OCI-LY7 (cell line): Measurements from ENCODE around the gene BROX. TPM values are rescaled to one million over a fixed set of nuclear protein-coding genes. Genes with fewer than 3 reads are reported as not detected.

ENCODE experiments used
- BruUV-seq: library from RNA; stranded (reverse); fragments of 400-500 nt; replicated peaks from 2 replicates; lab custom pipeline; 2021; lab: Mats Ljungman, UMichigan
- CTCF ChIA-PET: fragments of 300-600 bp; sonication (Branson Sonifier 250); formaldehyde crosslinking; loops from one replicate; lab custom pipeline; 2022; ENCODE audit warnings: antibody characterized with exemption; ENCODE audit not compliant: unreplicated experiment; lab: Charles Lee
- POLR2A ChIA-PET: fragments of 300-600 bp; sonication (Branson Sonifier 250); formaldehyde crosslinking; loops from one replicate; lab custom pipeline; 2022; ENCODE audit warnings: antibody characterized with exemption; lab: Charles Lee
- DNase-seq: peaks from one replicate; pipeline ENCODE4 v3.0.0-alpha.2; 2015; ENCODE audit warnings: low spot score
- H2AFZ ChIP-seq: fragments of 200-600 bp; sonication (generic), shearing (Covaris generic); 2 replicates; pipeline ENCODE4 v1.6.1; 2014; ENCODE audit warnings: mild to moderate bottlenecking, antibody characterized with exemption, low read length, moderate library complexity
- H3K27ac ChIP-seq: fragments of 200-600 bp; sonication (generic); 2 replicates; pipeline ENCODE4 v1.5.1; 2014; ENCODE audit warnings: mixed run types, low read depth, mild to moderate bottlenecking, moderate library complexity, low read length, inconsistent platforms; ENCODE audit not compliant: poor library complexity, severe bottlenecking
- H3K36me3 ChIP-seq: fragments of 200-600 bp; sonication (generic); 2 replicates; pipeline ENCODE4 v1.6.1; 2014; ENCODE audit warnings: mild to moderate bottlenecking, antibody characterized with exemption, low read length, moderate library complexity, mixed read lengths; ENCODE audit not compliant: insufficient read depth
- H3K4me1 ChIP-seq: fragments of 200-600 bp; sonication (generic); 2 replicates; pipeline ENCODE4 v1.5.1; 2014; ENCODE audit warnings: mild to moderate bottlenecking, low read length; ENCODE audit not compliant: insufficient read depth, poor library complexity, severe bottlenecking
- H3K4me2 ChIP-seq: fragments of 200-600 bp; sonication (generic); 2 replicates; pipeline ENCODE4 v1.6.1; 2014; ENCODE audit warnings: mild to moderate bottlenecking, low read length
- H3K4me3 ChIP-seq: fragments of 200-600 bp; sonication (generic); 2 replicates; pipeline ENCODE4 v1.5.1; 2014; ENCODE audit warnings: mild to moderate bottlenecking, low read depth, low read length; ENCODE audit not compliant: poor library complexity, severe bottlenecking
- H3K79me2 ChIP-seq: fragments of 200-600 bp; sonication (generic); 2 replicates; pipeline ENCODE4 v1.6.1; 2016; ENCODE audit warnings: low read depth, mild to moderate bottlenecking, low read length, moderate library complexity, mixed read lengths; ENCODE audit not compliant: insufficient read depth
- H3K9me2 ChIP-seq: fragments of 200-600 bp; sonication (generic); 2 replicates; pipeline ENCODE4 v1.6.1; 2016; ENCODE audit warnings: mild to moderate bottlenecking, low read length, mixed read lengths; ENCODE audit not compliant: insufficient read depth
- H3K9me3 ChIP-seq: fragments of 200-600 bp; sonication (generic); 2 replicates; pipeline ENCODE4 v1.6.1; 2014; ENCODE audit warnings: mild to moderate bottlenecking, mixed run types, low read length, mixed read lengths
- H4K20me1 ChIP-seq: fragments of 200-600 bp; sonication (generic); 2 replicates; pipeline ENCODE4 v1.6.1; 2014; ENCODE audit warnings: mild to moderate bottlenecking, antibody characterized with exemption, low read length, moderate library complexity, mixed read lengths; ENCODE audit not compliant: insufficient read depth
- EZH2phosphoT487 ChIP-seq: fragments of 200-600 bp; sonication (generic); IDR thresholded peaks from 2 replicates; pipeline ENCODE4 v1.6.1; 2018; ENCODE audit warnings: low read depth, borderline replicate concordance, mild to moderate bottlenecking, mixed run types, antibody characterized with exemption, low read length, moderate library complexity, mixed read lengths
- intact Hi-C: fragments of 100-400 bp; cut with micrococcal nuclease; formaldehyde crosslinking; loops from one replicate; pipeline ENCODE4 v1.10.0; 2022; ENCODE audit not compliant: unreplicated experiment
- total RNA-seq, 2 experiments: library from RNA; depleted of rRNA in 1 of 2; stranded (reverse); fragments of >200 nt in 1 of 2; shearing (Covaris generic) in 1 of 2; gene quantifications; 2 replicates each; pipeline ENCODE4 v1.2.3, GENCODE V29; 2014 to 2022
- TF ChIP-seq, protein P1 (sequence below): fragments of 200-600 bp; sonication (generic); conservative IDR thresholded peaks from 2 replicates; pipeline ENCODE4 v1.5.1; 2014; ENCODE audit warnings: mild to moderate bottlenecking, antibody characterized with exemption, low read length, moderate library complexity, mixed read lengths

BROX gene
- total RNA-seq, 2 experiments from 2014 or later, result 22.3 to 34.0 TPM

DNA sequence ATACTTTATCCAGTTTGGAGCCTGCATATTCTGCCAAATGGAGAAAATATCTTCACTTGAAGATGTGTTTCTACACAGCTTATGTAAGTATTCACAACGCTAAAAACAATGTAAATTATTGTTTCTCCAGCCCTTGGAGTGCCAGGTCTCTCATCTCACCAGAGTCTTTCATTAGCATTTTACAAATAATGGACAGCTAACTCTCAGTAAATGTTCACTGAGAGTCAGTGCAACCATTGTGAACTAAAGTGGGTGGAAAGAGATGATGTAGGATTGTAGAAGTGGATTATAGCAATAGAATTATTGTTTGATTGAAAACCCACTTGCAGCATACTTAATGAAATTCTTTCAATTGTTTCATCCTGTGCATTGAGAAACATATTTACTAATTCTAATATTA, 16.4 kb downstream of the BROX start:
- no peak overlapping the region for H3K27ac ChIP-seq
- H3K36me3 ChIP-seq, result peaks cover 82% of the 10 kb centered on the region
- CTCF ChIA-PET, result no interaction called here
- BruUV-seq, result no TSS peak
- intact Hi-C loops, result no loop called here
- peaks cover 32% of the 10 kb centered on the region for H3K4me1 ChIP-seq
- no peaks in the 10 kb centered on the region for H3K9me2 ChIP-seq
- H3K9me3 ChIP-seq, result no peaks in the 10 kb centered on the region
- H3K4me2 ChIP-seq, result no peak overlapping the region
- POLR2A ChIA-PET, result interaction anchor here (1.0 kb wide), 1 partner anchor 15 kb away, joined by 7 read pairs; no protein-coding TSS in a partner anchor
- no peak overlapping the region for H2AFZ ChIP-seq
- peaks cover 14% of the 10 kb centered on the region for H4K20me1 ChIP-seq
- no peak overlapping the region for H3K4me3 ChIP-seq
- DNase-seq, result no peak
- no peaks in the 10 kb centered on the region for H3K79me2 ChIP-seq
- no peak for TF ChIP-seq EZH2phosphoT487
- TF ChIP-seq, protein P1, sequence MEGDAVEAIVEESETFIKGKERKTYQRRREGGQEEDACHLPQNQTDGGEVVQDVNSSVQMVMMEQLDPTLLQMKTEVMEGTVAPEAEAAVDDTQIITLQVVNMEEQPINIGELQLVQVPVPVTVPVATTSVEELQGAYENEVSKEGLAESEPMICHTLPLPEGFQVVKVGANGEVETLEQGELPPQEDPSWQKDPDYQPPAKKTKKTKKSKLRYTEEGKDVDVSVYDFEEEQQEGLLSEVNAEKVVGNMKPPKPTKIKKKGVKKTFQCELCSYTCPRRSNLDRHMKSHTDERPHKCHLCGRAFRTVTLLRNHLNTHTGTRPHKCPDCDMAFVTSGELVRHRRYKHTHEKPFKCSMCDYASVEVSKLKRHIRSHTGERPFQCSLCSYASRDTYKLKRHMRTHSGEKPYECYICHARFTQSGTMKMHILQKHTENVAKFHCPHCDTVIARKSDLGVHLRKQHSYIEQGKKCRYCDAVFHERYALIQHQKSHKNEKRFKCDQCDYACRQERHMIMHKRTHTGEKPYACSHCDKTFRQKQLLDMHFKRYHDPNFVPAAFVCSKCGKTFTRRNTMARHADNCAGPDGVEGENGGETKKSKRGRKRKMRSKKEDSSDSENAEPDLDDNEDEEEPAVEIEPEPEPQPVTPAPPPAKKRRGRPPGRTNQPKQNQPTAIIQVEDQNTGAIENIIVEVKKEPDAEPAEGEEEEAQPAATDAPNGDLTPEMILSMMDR, result no peak

DNA sequence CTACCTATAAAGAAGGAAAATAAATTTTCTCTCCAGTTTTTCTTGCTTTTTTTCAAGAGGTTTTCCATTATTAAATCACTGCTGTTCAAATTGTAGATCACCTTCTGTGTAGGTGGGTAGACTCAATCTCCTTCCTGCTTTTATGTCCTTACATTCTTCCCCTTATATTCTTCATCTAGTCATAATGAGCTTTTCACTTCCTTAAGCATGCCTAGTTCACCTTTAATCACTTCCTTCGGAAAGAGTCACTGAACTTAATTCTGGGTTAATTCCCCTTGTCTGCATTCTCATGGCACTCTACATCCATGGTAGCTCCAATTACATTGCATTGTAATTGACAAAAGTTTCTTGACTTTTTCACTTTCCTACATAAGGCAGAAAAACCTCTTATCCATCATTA, 18.5 kb downstream of the BROX start:
- Histone ChIP-seq H3K27ac (no peak overlapping the region), H4K20me1 (peaks cover 14% of the 10 kb centered on the region), H3K9me3 (no peaks in the 10 kb centered on the region), H3K4me3 (no peak overlapping the region), H2AFZ (no peak overlapping the region), H3K4me2 (no peak overlapping the region), H3K9me2 (no peaks in the 10 kb centered on the region), H3K36me3 (peaks cover 83% of the 10 kb centered on the region), H3K79me2 (no peaks in the 10 kb centered on the region), H3K4me1 (peaks cover 35% of the 10 kb centered on the region)
- TF ChIP-seq, protein P1, result no peak
- no peak for TF ChIP-seq EZH2phosphoT487
- ChIA-PET CTCF (no interaction called here), POLR2A (interaction anchor here (0.6 to 2.7 kb wide), 5 partner anchors 10 to 398 kb away, joined by 3 to 14 read pairs (median 3); no protein-coding TSS in a partner anchor)
- no peak for DNase-seq
- BruUV-seq, result no TSS peak
- intact Hi-C loops, result no loop called here
